ENCODE measurements around the gene CISD1. TPM values are rescaled to one million over a fixed set of nuclear protein-coding genes. Genes with fewer than 3 reads are reported as not detected.

The CISD1 gene
- total and polyA plus RNA-seq, 2 of the 4 experiments (the other 2 are of a cell fraction) = 28.2 to 34.6 TPM

DNA sequence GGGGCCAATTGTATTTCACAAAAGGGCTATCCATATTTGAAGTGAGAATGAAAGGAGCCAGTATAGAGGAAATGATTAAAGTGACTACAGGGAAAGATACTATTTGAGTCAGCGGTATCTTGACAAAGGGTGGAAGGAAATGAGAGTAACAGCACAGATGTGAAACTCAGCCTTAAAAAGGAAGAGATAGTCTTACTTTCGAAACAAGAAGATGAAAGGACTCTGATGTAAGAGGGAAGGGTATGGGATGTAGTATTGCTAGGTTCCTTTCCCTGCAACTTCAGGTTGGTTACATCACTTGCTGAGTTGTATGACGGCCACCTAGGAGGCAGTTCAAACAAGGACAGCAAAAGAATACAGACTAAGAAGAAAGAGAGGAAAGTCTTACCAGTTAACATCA lies 13.7 kb downstream of the CISD1 start:
- H3K36me3 ChIP-seq (ENCODE audit: control insufficient read depth, insufficient read depth, low read length) = peaks cover 5% of the 10 kb centered on the region; the same call in 1 of the 2 replicates
- no peak overlapping the region for H3K14ac ChIP-seq (replicated peaks; ENCODE audit: low read depth, low read length)
- H2AK5ac ChIP-seq (ENCODE audit: low read depth, low read length) = no peak overlapping the region
- DNase-seq (no peak), ATAC-seq (ENCODE audit: low read depth) (no peak)
- in situ Hi-C loops (cut with MboI; ENCODE audit: low sequenced_read_pairs) (no loop called here), dilution Hi-C loops (cut with HindIII; ENCODE audit: low sequenced_read_pairs, unreplicated experiment) (no loop called here), intact Hi-C loops (cut with micrococcal nuclease) (no loop called here)
- H2BK15ac ChIP-seq (ENCODE audit: low read depth, low read length) = no peak overlapping the region
- H4K8ac ChIP-seq (ENCODE audit: low read depth in 2 of 2, low read length in 2 of 2) = no peak overlapping the region
- H3K4me3 ChIP-seq (ENCODE audit: insufficient read depth, low read depth, low read length) = no peak overlapping the region
- H4K5ac ChIP-seq (ENCODE audit: low read depth, low read length) = peak overlapping the region; percentile 63; the same call in 1 of the 2 replicates
- no peaks in the 10 kb centered on the region for H3K9me1 ChIP-seq (ENCODE audit: insufficient read depth, low read length)
- no peak overlapping the region for H3K9ac ChIP-seq (ENCODE audit: low read depth, low read length)
- H3K27me3 ChIP-seq (ENCODE audit: control insufficient read depth, insufficient read depth, low read length) = no peaks in the 10 kb centered on the region
- H3K4me1 ChIP-seq (ENCODE audit: control insufficient read depth, insufficient read depth, low read length) = peaks cover 7% of the 10 kb centered on the region
- no peak overlapping the region; the same call in 1 of the 2 replicates for H2BK120ac ChIP-seq (ENCODE audit: low read depth, low read length)
- H3K27ac ChIP-seq (ENCODE audit: insufficient read depth, low read length) = no peak overlapping the region
- no peak overlapping the region for H3K56ac ChIP-seq (ENCODE audit: extremely low read depth, insufficient read depth, low read length)
- H2AK9ac ChIP-seq (replicated peaks; ENCODE audit: low read depth, low read length, poor library complexity) = no peak overlapping the region
- BruUV-seq (replicated peaks) = no TSS peak
- H4K91ac ChIP-seq (ENCODE audit: insufficient read depth, low read depth, low read length) = 0 out of 2 replicates have a peak overlapping the region, but pooled peaks have one; percentile 1
- H2AFZ ChIP-seq (replicated peaks; ENCODE audit: low read length, poor library complexity) = no peak overlapping the region
- H2BK5ac ChIP-seq (ENCODE audit: low read depth, low read length, poor library complexity, severe bottlenecking) = no peak overlapping the region
- no peaks in the 10 kb centered on the region for H3K9me3 ChIP-seq (ENCODE audit: control insufficient read depth, insufficient read depth, low read length)
- H2BK20ac ChIP-seq (ENCODE audit: low read depth, low read length) = peak overlapping the region; percentile 50; the same call in 1 of the 2 replicates
- no peak overlapping the region for H3K18ac ChIP-seq (ENCODE audit: low read depth, low read length)
- peaks cover 3% of the 10 kb centered on the region; the same call in 1 of the 2 replicates for H4K20me1 ChIP-seq (ENCODE audit: insufficient read depth, low read length)
- 100% methylated on average over 1 of the region's 3 CpGs; no CpG with 5 or more reads in 1 of the 2 experiments for WGBS, 2 experiments (ENCODE audit: extremely low coverage in 2 of 2, insufficient read length in 1 of 2)
- peaks cover 0 to 5% of the 10 kb centered on the region in 2 experiments; a peak in 2 of 4 replicates for H3K79me1 ChIP-seq (ENCODE audit: low read depth in 1 of 2, low read length in 2 of 2)
- TF ChIP-seq RFX5 (IDR thresholded peaks at IDR 0.05; ENCODE audit: low read depth, low read length) (no peak), RCOR1 (IDR thresholded peaks at IDR 0.05; ENCODE audit: insufficient replicate concordance, low read length) (no peak), NFE2L2 (IDR thresholded peaks at IDR 0.05; ENCODE audit: low read depth, low read length) (no peak), FOS (IDR thresholded peaks at IDR 0.05; ENCODE audit: low read depth, low read length) (no peak), CEBPB (IDR thresholded peaks at IDR 0.05; ENCODE audit: low read depth, low read length) (no peak), SMC3 (IDR thresholded peaks at IDR 0.05; ENCODE audit: low read depth, low read length) (no peak), MAFK (IDR thresholded peaks at IDR 0.05; ENCODE audit: low read depth, low read length) (no peak), MAZ (IDR thresholded peaks at IDR 0.05; ENCODE audit: borderline replicate concordance, low read depth, low read length) (no peak), CHD1 (IDR thresholded peaks at IDR 0.05; ENCODE audit: low read depth, low read length) (no peak), POLR2A (IDR thresholded peaks at IDR 0.05; ENCODE audit: low read depth, low read length) (no peak), BHLHE40 (IDR thresholded peaks at IDR 0.05; ENCODE audit: low read depth, low read length) (no peak), MXI1 (IDR thresholded peaks at IDR 0.05; ENCODE audit: borderline replicate concordance, low read depth, low read length) (no peak), RAD21 (IDR thresholded peaks at IDR 0.05; ENCODE audit: low read length) (no peak)
- TF ChIP-seq, protein P1, sequence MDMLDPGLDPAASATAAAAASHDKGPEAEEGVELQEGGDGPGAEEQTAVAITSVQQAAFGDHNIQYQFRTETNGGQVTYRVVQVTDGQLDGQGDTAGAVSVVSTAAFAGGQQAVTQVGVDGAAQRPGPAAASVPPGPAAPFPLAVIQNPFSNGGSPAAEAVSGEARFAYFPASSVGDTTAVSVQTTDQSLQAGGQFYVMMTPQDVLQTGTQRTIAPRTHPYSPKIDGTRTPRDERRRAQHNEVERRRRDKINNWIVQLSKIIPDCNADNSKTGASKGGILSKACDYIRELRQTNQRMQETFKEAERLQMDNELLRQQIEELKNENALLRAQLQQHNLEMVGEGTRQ (IDR thresholded peaks at IDR 0.05; ENCODE audit: low read depth, low read length) = no peak
- TF ChIP-seq, protein P2, sequence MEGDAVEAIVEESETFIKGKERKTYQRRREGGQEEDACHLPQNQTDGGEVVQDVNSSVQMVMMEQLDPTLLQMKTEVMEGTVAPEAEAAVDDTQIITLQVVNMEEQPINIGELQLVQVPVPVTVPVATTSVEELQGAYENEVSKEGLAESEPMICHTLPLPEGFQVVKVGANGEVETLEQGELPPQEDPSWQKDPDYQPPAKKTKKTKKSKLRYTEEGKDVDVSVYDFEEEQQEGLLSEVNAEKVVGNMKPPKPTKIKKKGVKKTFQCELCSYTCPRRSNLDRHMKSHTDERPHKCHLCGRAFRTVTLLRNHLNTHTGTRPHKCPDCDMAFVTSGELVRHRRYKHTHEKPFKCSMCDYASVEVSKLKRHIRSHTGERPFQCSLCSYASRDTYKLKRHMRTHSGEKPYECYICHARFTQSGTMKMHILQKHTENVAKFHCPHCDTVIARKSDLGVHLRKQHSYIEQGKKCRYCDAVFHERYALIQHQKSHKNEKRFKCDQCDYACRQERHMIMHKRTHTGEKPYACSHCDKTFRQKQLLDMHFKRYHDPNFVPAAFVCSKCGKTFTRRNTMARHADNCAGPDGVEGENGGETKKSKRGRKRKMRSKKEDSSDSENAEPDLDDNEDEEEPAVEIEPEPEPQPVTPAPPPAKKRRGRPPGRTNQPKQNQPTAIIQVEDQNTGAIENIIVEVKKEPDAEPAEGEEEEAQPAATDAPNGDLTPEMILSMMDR (conservative IDR thresholded peaks at IDR 0.05; ENCODE audit: low read depth, low read length) = no peak
- TF ChIP-seq, protein P3, sequence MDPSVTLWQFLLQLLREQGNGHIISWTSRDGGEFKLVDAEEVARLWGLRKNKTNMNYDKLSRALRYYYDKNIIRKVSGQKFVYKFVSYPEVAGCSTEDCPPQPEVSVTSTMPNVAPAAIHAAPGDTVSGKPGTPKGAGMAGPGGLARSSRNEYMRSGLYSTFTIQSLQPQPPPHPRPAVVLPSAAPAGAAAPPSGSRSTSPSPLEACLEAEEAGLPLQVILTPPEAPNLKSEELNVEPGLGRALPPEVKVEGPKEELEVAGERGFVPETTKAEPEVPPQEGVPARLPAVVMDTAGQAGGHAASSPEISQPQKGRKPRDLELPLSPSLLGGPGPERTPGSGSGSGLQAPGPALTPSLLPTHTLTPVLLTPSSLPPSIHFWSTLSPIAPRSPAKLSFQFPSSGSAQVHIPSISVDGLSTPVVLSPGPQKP (IDR thresholded peaks at IDR 0.05; ENCODE audit: borderline replicate concordance, low read depth, low read length) = no peak
- CTCF ChIA-PET = no interaction called here
- POLR2A ChIA-PET (ENCODE audit: unreplicated experiment) = no interaction called here
- H3K23ac ChIP-seq (ENCODE audit: low read depth, low read length) = peak overlapping the region; percentile 8; the same call in 1 of the 2 replicates
- H3K4me2 ChIP-seq (ENCODE audit: low read depth, low read length) = no peak overlapping the region
- peak overlapping the region; percentile 8; the same call in 1 of the 2 replicates for H3K4ac ChIP-seq (ENCODE audit: low read depth, low read length)
